HEK293 (cell line): ENCODE measurements around the gene ZNF775.

Experiments used
- CTCF ChIA-PET: fragments of 350-600 bp; formaldehyde crosslinking; extraction: SDS; loops from one replicate; lab custom pipeline; 2021; ENCODE audit warnings: antibody characterized with exemption; lab: Yijun Ruan, JAX
- POLR2A ChIA-PET: fragments of 300-600 bp; formaldehyde crosslinking; extraction: SDS; loops from one replicate; lab custom pipeline; 2020; ENCODE audit warnings: antibody characterized with exemption, inconsistent platforms; lab: Yijun Ruan, JAX
- H3K27ac ChIP-seq: fragments of 200-500 bp; sonication (Bioruptor generic); 2 replicates; pipeline ENCODE4 v1.5.1; 2014; ENCODE audit warnings: low read depth, low read length, control low read depth, inconsistent platforms; ENCODE audit errors: extremely low read depth
- H3K36me3 ChIP-seq, 2 experiments: fragments of 200-500 bp in 1 of 2; sonication (Bioruptor generic) in 1 of 2; 1 replicate in 1 of 2; 2 replicates in 1 of 2; pipeline ENCODE4 v1.5.1; 2014 to 2017; ENCODE audit warnings: inconsistent platforms in 2 of 2, low read length in 2 of 2; ENCODE audit not compliant: control insufficient read depth in 2 of 2, insufficient read depth in 1 of 2
- H3K4me1 ChIP-seq: fragments of 200-500 bp; sonication (Bioruptor generic); 2 replicates; pipeline ENCODE4 v1.5.1; 2014; ENCODE audit warnings: mild to moderate bottlenecking, low read length, inconsistent platforms; ENCODE audit not compliant: control insufficient read depth, insufficient read depth
- H3K4me3 ChIP-seq: 2 replicates; pipeline ENCODE4 v1.5.1; 2011; ENCODE audit warnings: low read depth, mild to moderate bottlenecking, control low read depth, low read length, moderate library complexity
- H3K9me3 ChIP-seq: fragments of 200-500 bp; sonication (Bioruptor generic); 2 replicates; pipeline ENCODE4 v1.5.1; 2014; ENCODE audit warnings: low read depth, low read length, inconsistent platforms; ENCODE audit not compliant: control insufficient read depth, insufficient read depth
- FEZF1 ChIP-seq: fragments of 450-650 bp; formaldehyde crosslinking; IDR thresholded peaks from 2 replicates; pipeline ENCODE4 v1.5.1; 2016; ENCODE audit warnings: missing biosample characterization, missing genetic modification characterization
- KLF1 ChIP-seq: fragments of 450-650 bp; formaldehyde crosslinking; IDR thresholded peaks from 2 replicates; pipeline ENCODE4 v1.5.1; 2016; ENCODE audit warnings: missing biosample characterization, missing genetic modification characterization
- SCRT1 ChIP-seq: fragments of 450-650 bp; formaldehyde crosslinking; IDR thresholded peaks from 2 replicates; pipeline ENCODE4 v1.5.1; 2016; ENCODE audit warnings: missing biosample characterization, missing genetic modification characterization, borderline replicate concordance
- TCF7L2 ChIP-seq: IDR thresholded peaks from 2 replicates; pipeline ENCODE4 v1.6.1; 2011; ENCODE audit warnings: low read depth, mild to moderate bottlenecking, inconsistent platforms, low read length, moderate library complexity, borderline replicate concordance
- WT1 ChIP-seq: fragments of 450-650 bp; formaldehyde crosslinking; IDR thresholded peaks from 2 replicates; pipeline ENCODE4 v1.5.1; 2016; ENCODE audit warnings: missing biosample characterization, missing genetic modification characterization
- ZFP41 ChIP-seq: fragments of 450-650 bp; formaldehyde crosslinking; IDR thresholded peaks from 2 replicates; pipeline ENCODE4 v1.5.1; 2016; ENCODE audit warnings: missing biosample characterization, missing genetic modification characterization, borderline replicate concordance
- ZNF138 ChIP-seq: fragments of 450-650 bp; formaldehyde crosslinking; IDR thresholded peaks from 2 replicates; pipeline ENCODE4 v1.5.1; 2016; ENCODE audit warnings: missing biosample characterization, missing genetic modification characterization, borderline replicate concordance
- ZNF175 ChIP-seq: fragments of 450-650 bp; formaldehyde crosslinking; IDR thresholded peaks from 2 replicates; pipeline ENCODE4 v1.5.1; 2016; ENCODE audit warnings: missing biosample characterization, missing genetic modification characterization
- ZNF184 ChIP-seq: fragments of 450-650 bp; IDR thresholded peaks from 2 replicates; pipeline ENCODE4 v1.5.1; 2018; ENCODE audit warnings: missing biosample characterization, mild to moderate bottlenecking, missing genetic modification characterization
- ZNF223 ChIP-seq: fragments of 450-650 bp; formaldehyde crosslinking; IDR thresholded peaks from 2 replicates; pipeline ENCODE4 v1.5.1; 2016; ENCODE audit warnings: missing biosample characterization, missing genetic modification characterization
- ZNF239 ChIP-seq: fragments of 450-650 bp; formaldehyde crosslinking; IDR thresholded peaks from 2 replicates; pipeline ENCODE4 v1.5.1; 2016; ENCODE audit warnings: missing biosample characterization, missing genetic modification characterization
- ZNF266 ChIP-seq: fragments of 450-650 bp; formaldehyde crosslinking; IDR thresholded peaks from 2 replicates; pipeline ENCODE4 v1.5.1; 2016; ENCODE audit warnings: missing biosample characterization, missing genetic modification characterization, low read depth
- ZNF335 ChIP-seq: fragments of 450-650 bp; formaldehyde crosslinking; conservative IDR thresholded peaks from 2 replicates; pipeline ENCODE4 v1.5.1; 2016; ENCODE audit warnings: missing biosample characterization, missing genetic modification characterization
- ZNF366 ChIP-seq: fragments of 450-650 bp; formaldehyde crosslinking; conservative IDR thresholded peaks from 2 replicates; pipeline ENCODE4 v1.5.1; 2016; ENCODE audit warnings: missing biosample characterization, missing genetic modification characterization
- ZNF416 ChIP-seq: fragments of 450-650 bp; formaldehyde crosslinking; IDR thresholded peaks from 2 replicates; pipeline ENCODE4 v1.5.1; 2016; ENCODE audit warnings: missing biosample characterization, missing genetic modification characterization
- ZNF423 ChIP-seq: fragments of 450-650 bp; formaldehyde crosslinking; IDR thresholded peaks from 2 replicates; pipeline ENCODE4 v1.5.1; 2016; ENCODE audit warnings: missing biosample characterization, missing genetic modification characterization
- ZNF510 ChIP-seq: fragments of 450-650 bp; formaldehyde crosslinking; IDR thresholded peaks from 2 replicates; pipeline ENCODE4 v1.5.1; 2018; ENCODE audit warnings: mild to moderate bottlenecking, missing genetic modification characterization, missing biosample characterization; ENCODE audit not compliant: insufficient replicate concordance
- ZNF549 ChIP-seq: fragments of 450-650 bp; IDR thresholded peaks from 2 replicates; pipeline ENCODE4 v1.5.1; 2018; ENCODE audit warnings: missing biosample characterization, missing genetic modification characterization, mild to moderate bottlenecking, inconsistent platforms, moderate library complexity
- ZNF558 ChIP-seq: fragments of 450-650 bp; formaldehyde crosslinking; IDR thresholded peaks from 2 replicates; pipeline ENCODE4 v1.5.1; 2016; ENCODE audit warnings: missing biosample characterization, missing genetic modification characterization
- ZNF624 ChIP-seq: fragments of 450-650 bp; formaldehyde crosslinking; IDR thresholded peaks from 2 replicates; pipeline ENCODE4 v1.5.1; 2017; ENCODE audit warnings: missing biosample characterization, missing genetic modification characterization
- ZNF670 ChIP-seq: fragments of 450-650 bp; formaldehyde crosslinking; IDR thresholded peaks from 2 replicates; pipeline ENCODE4 v1.5.1; 2016; ENCODE audit warnings: missing biosample characterization, missing genetic modification characterization, low read depth
- ZNF785 ChIP-seq: fragments of 450-650 bp; formaldehyde crosslinking; IDR thresholded peaks from 2 replicates; pipeline ENCODE4 v1.5.1; 2016; ENCODE audit warnings: missing biosample characterization, missing genetic modification characterization
- ZNF830 ChIP-seq: fragments of 450-650 bp; IDR thresholded peaks from 2 replicates; pipeline ENCODE4 v1.5.0; 2018; ENCODE audit warnings: missing biosample characterization, missing genetic modification characterization, low read depth, mild to moderate bottlenecking, moderate library complexity
- ZSCAN30 ChIP-seq: fragments of 450-650 bp; IDR thresholded peaks from 2 replicates; pipeline ENCODE4 v1.5.1; 2018; ENCODE audit warnings: missing biosample characterization, mild to moderate bottlenecking, missing genetic modification characterization, moderate library complexity
- TF ChIP-seq, protein P1 (sequence below): fragments of 450-650 bp; formaldehyde crosslinking; IDR thresholded peaks from 2 replicates; pipeline ENCODE4 v1.5.1; 2016; ENCODE audit warnings: missing biosample characterization, missing genetic modification characterization
- TF ChIP-seq, protein P2 (sequence below): fragments of 450-650 bp; formaldehyde crosslinking; IDR thresholded peaks from 2 replicates; pipeline ENCODE4 v1.5.1; 2017; ENCODE audit warnings: missing biosample characterization, missing genetic modification characterization
- TF ChIP-seq, protein P3 (sequence below): fragments of 450-650 bp; formaldehyde crosslinking; IDR thresholded peaks from 2 replicates; pipeline ENCODE4 v1.5.1; 2016; ENCODE audit warnings: missing biosample characterization, missing genetic modification characterization
- TF ChIP-seq, protein P4 (sequence below): fragments of 450-650 bp; formaldehyde crosslinking; IDR thresholded peaks from 2 replicates; pipeline ENCODE4 v1.5.1; 2016; ENCODE audit warnings: missing biosample characterization, missing genetic modification characterization, borderline replicate concordance

ZNF775 gene

DNA sequence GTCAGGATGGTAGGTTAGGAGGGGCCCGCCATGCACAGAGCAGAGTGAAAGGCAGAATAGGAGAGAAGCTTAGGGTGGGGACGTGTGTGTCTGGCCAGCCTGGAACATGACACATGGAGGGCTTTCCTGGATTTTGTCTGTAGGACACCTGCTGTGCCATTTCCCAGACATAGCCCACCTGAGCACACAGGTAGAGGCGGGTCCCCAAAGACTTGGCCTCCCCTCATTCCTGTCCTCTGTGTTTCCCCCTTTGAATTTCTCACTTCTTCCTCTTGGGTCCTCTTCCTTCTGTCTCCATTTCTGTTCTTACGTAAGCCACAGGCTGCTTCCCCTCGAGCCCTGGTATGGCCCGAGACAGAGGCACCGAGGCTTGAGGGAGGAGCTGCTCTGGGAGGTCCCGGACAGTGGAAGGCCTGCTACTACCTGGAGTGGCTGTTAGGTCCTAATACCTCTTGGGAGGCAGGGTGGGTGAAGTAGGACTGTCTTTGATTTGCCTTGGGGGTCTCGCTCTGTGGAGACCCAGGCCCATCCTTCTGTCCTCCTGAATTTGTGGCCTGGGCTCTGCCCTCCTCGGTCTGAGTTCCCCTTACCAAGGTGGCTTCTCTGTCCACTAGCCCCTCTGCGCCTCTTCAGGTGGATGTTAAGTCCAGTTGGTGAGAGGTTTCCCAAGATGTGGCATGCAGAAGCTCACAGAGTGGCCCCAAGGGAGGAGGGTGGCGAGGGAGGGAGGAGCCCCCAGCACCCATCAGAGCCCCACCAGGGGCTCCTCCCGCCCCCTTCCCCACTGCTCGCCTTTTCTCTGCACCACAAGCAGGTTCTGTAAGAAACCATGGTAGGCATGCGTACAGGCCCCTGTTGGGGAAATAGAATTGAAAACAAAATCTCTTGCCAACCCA lies 5.5 kb downstream of the ZNF775 start:
- no peak overlapping the region for H3K27ac ChIP-seq
- POLR2A ChIA-PET, result interaction anchor here (1.3 kb wide), 1 partner anchor 16 kb away, joined by 4 read pairs; the partner anchor contains the start of gene REPIN1
- no peaks in the 10 kb centered on the region for H3K4me1 ChIP-seq
- CTCF ChIA-PET, result interaction anchor here (0.6 kb wide), 1 partner anchor 37 kb away, joined by 3 read pairs; no protein-coding TSS in a partner anchor
- TF ChIP-seq KLF1 (tag by site-specific recombination), result no peak
- TF ChIP-seq ZFP41 (tag by site-specific recombination), result no peak
- no peak for TF ChIP-seq TCF7L2
- no peak for TF ChIP-seq ZNF423 (tag by site-specific recombination)
- TF ChIP-seq ZNF416 (tag by site-specific recombination), result no peak
- TF ChIP-seq ZNF335 (tag by site-specific recombination), result no peak
- no peak for TF ChIP-seq ZNF239 (tag by site-specific recombination)
- no peak for TF ChIP-seq ZNF624 (tag by site-specific recombination)
- TF ChIP-seq, protein P1, sequence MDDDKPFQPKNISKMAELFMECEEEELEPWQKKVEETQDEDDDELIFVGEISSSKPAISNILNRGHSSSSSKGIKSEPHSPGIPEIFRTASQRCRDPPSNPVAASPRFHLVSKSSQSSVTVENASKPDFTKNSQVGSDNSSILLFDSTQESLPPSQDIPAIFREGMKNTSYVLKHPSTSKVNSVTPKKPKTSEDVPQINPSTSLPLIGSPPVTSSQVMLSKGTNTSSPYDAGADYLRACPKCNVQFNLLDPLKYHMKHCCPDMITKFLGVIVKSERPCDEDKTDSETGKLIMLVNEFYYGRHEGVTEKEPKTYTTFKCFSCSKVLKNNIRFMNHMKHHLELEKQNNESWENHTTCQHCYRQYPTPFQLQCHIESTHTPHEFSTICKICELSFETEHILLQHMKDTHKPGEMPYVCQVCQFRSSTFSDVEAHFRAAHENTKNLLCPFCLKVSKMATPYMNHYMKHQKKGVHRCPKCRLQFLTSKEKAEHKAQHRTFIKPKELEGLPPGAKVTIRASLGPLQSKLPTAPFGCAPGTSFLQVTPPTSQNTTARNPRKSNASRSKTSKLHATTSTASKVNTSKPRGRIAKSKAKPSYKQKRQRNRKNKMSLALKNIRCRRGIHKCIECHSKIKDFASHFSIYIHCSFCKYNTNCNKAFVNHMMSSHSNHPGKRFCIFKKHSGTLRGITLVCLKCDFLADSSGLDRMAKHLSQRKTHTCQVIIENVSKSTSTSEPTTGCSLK (tag by site-specific recombination), result no peak
- no peak for TF ChIP-seq ZNF266 (tag by site-specific recombination)
- TF ChIP-seq SCRT1 (tag by site-specific recombination), result no peak
- no peak for TF ChIP-seq ZNF785
- H3K9me3 ChIP-seq, result no peaks in the 10 kb centered on the region
- H3K4me3 ChIP-seq, result no peak overlapping the region
- peaks cover 0 to 17% of the 10 kb centered on the region in 2 experiments; a peak in 1 of 3 replicates for H3K36me3 ChIP-seq

DNA sequence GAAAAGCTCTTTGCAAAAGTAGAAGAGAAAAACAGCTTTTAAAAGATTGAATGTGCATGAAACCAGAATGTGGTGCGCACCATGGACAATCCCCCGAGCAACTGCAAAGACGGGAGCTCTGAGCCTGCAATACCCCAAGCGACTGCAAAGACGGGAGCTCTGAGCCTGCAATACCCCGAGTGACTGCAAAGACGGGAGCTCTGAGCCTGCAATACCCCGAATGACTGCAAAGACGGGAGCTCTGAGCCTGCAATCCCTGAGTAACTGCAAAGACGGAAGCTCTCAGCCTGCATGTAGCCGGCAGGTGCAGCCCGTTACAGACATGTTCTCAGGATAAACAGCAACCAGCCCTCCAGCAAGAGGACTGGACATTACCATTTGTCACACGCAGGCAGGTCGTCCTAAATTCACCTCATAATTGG lies 6.2 kb downstream of the ZNF775 start:
- H3K27ac ChIP-seq, result no peak overlapping the region
- ChIA-PET CTCF (interaction anchor here (0.6 kb wide), 1 partner anchor 1030 kb away, joined by 3 read pairs; no protein-coding TSS in a partner anchor), POLR2A (interaction anchor here (1.3 kb wide), 1 partner anchor 17 kb away, joined by 4 read pairs; the partner anchor contains the start of gene REPIN1)
- H3K9me3 ChIP-seq, result no peaks in the 10 kb centered on the region
- H3K4me3 ChIP-seq, result no peak overlapping the region
- peaks cover 0 to 20% of the 10 kb centered on the region in 2 experiments; a peak in 1 of 3 replicates for H3K36me3 ChIP-seq
- H3K4me1 ChIP-seq, result no peaks in the 10 kb centered on the region
- no peak for TF ChIP-seq ZNF175 (tag by site-specific recombination)
- no peak for TF ChIP-seq ZNF558
- no peak for TF ChIP-seq ZNF510 (tag by site-specific recombination)
- no peak for TF ChIP-seq ZNF549 (tag by site-specific recombination)
- no peak for TF ChIP-seq ZNF223 (tag by site-specific recombination)
- TF ChIP-seq, protein P2, sequence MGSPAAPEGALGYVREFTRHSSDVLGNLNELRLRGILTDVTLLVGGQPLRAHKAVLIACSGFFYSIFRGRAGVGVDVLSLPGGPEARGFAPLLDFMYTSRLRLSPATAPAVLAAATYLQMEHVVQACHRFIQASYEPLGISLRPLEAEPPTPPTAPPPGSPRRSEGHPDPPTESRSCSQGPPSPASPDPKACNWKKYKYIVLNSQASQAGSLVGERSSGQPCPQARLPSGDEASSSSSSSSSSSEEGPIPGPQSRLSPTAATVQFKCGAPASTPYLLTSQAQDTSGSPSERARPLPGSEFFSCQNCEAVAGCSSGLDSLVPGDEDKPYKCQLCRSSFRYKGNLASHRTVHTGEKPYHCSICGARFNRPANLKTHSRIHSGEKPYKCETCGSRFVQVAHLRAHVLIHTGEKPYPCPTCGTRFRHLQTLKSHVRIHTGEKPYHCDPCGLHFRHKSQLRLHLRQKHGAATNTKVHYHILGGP (tag by site-specific recombination), result no peak
- no peak for TF ChIP-seq ZNF624 (tag by site-specific recombination)
- no peak for TF ChIP-seq WT1 (tag by site-specific recombination)
- no peak for TF ChIP-seq ZNF138 (tag by site-specific recombination)
- TF ChIP-seq ZNF830, result no peak
- no peak for TF ChIP-seq ZSCAN30
- TF ChIP-seq, protein P3, sequence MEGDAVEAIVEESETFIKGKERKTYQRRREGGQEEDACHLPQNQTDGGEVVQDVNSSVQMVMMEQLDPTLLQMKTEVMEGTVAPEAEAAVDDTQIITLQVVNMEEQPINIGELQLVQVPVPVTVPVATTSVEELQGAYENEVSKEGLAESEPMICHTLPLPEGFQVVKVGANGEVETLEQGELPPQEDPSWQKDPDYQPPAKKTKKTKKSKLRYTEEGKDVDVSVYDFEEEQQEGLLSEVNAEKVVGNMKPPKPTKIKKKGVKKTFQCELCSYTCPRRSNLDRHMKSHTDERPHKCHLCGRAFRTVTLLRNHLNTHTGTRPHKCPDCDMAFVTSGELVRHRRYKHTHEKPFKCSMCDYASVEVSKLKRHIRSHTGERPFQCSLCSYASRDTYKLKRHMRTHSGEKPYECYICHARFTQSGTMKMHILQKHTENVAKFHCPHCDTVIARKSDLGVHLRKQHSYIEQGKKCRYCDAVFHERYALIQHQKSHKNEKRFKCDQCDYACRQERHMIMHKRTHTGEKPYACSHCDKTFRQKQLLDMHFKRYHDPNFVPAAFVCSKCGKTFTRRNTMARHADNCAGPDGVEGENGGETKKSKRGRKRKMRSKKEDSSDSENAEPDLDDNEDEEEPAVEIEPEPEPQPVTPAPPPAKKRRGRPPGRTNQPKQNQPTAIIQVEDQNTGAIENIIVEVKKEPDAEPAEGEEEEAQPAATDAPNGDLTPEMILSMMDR (tag by site-specific recombination), result no peak
- TF ChIP-seq ZNF366, result no peak
- TF ChIP-seq FEZF1 (tag by site-specific recombination), result no peak
- TF ChIP-seq ZNF670, result no peak
- TF ChIP-seq, protein P4, sequence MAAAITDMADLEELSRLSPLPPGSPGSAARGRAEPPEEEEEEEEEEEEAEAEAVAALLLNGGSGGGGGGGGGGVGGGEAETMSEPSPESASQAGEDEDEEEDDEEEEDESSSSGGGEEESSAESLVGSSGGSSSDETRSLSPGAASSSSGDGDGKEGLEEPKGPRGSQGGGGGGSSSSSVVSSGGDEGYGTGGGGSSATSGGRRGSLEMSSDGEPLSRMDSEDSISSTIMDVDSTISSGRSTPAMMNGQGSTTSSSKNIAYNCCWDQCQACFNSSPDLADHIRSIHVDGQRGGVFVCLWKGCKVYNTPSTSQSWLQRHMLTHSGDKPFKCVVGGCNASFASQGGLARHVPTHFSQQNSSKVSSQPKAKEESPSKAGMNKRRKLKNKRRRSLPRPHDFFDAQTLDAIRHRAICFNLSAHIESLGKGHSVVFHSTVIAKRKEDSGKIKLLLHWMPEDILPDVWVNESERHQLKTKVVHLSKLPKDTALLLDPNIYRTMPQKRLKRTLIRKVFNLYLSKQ (tag by site-specific recombination), result no peak
- TF ChIP-seq ZNF184 (tag by site-specific recombination), result no peak
